Psoas muscle (tissue), 8 donors: ENCODE data around the gene FAM120B. TPM values are rescaled to one million over a fixed set of nuclear protein-coding genes. Genes with fewer than 3 reads are reported as not detected.

ENCODE experiments used
- ATAC-seq, 4 donors: fragments of 200-7000 bp; cut with Tn5 transposase; one replicate each; pipeline ENCODE4 v1.9.1; 2020; ENCODE audit warnings: moderate library complexity in 3 of 4, mild to moderate bottlenecking in 2 of 4
- DNase-seq, 2 donors: peaks; one replicate each; pipeline ENCODE4 v3.0.0-alpha.2; 2020
- H3K27ac ChIP-seq: fragments of 200-600 bp; one replicate; pipeline ENCODE4 v1.8.0; 2022
- H3K27me3 ChIP-seq, 3 donors: fragments of 200-600 bp in 1 of 3; one replicate each; pipeline versions ENCODE4 v1.6.1 to v1.8.0; 2013 to 2022; ENCODE audit warnings: low read length in 2 of 3, mild to moderate bottlenecking in 2 of 3, moderate library complexity in 1 of 3; ENCODE audit not compliant: insufficient read depth in 3 of 3
- H3K36me3 ChIP-seq, 2 donors: fragments of 200-600 bp in 1 of 2; one replicate each; pipeline versions ENCODE4 v1.6.1 to v1.8.0; 2013 to 2022; ENCODE audit warnings: low read depth in 1 of 2, mild to moderate bottlenecking in 1 of 2, moderate library complexity in 1 of 2; ENCODE audit not compliant: insufficient read depth in 1 of 2
- H3K4me1 ChIP-seq: fragments of 200-600 bp; one replicate; pipeline ENCODE4 v1.8.0; 2022
- H3K4me3 ChIP-seq: fragments of 200-600 bp; one replicate; pipeline ENCODE4 v1.8.0; 2022; ENCODE audit warnings: mild to moderate bottlenecking
- H3K9me3 ChIP-seq: fragments of 200-600 bp; one replicate; pipeline ENCODE4 v1.8.0; 2022
- WGBS, 3 donors: extraction: QIAGEN DNeasy Blood & Tissue Kit; methylation state at CpG; one replicate each; pipeline versions ENCODE4 v1.1.6 to v1.1.7; 2013; 5-methylcytosine and 5-hydroxymethylcytosine counted together
- intact Hi-C, 2 donors: fragments of 100-400 bp; cut with DNase I; formaldehyde crosslinking; loops; one replicate each; pipeline versions ENCODE4 v1.11.0 to v1.14.2; 2022
- polyA plus RNA-seq, 3 donors: library from polyadenylated mRNA; stranded (reverse); fragments of 200-250 nt; gene quantifications; one replicate each; pipeline ENCODE4 v1.2.3, GENCODE V29; 2013
- total RNA-seq, 4 donors: library from RNA; stranded (reverse); fragmentation: NEBNext Ultra II Directional in 2 of 4; extraction: Animal tissue kit (Norgen Biotek cat#: 25700) in 2 of 4; gene quantifications; one replicate each; pipeline versions ENCODE4 v1.2.1 to v1.2.4, GENCODE V29; 2021 to 2023
- TF ChIP-seq, protein P1 (sequence below): fragments of 200-600 bp; IDR thresholded peaks from one replicate; pipeline ENCODE4 v1.8.0; 2022; ENCODE audit warnings: antibody characterized with exemption
- donor health status: healthy with polysubstance abuse.
- donor health status: DM: no; HTN: no; CAD: no; lungs with moderate emphysema.
- donor health status: Bipolar disorder and iron deficiency.
- donor health status: healthy.
- donor health status: DM: yes; HTN: yes; CAD: no.
- donor health status: DM: no; HTN: no; CAD: no.
- donor health status: DM: no; HTN: no; CAD: no.
- donor health status: DM: yes; HTN: yes; CAD: no.

Gene FAM120B
- total and polyA plus RNA-seq, 7 donors, result 9.2 to 24.2 (median 19.4) TPM

DNA sequence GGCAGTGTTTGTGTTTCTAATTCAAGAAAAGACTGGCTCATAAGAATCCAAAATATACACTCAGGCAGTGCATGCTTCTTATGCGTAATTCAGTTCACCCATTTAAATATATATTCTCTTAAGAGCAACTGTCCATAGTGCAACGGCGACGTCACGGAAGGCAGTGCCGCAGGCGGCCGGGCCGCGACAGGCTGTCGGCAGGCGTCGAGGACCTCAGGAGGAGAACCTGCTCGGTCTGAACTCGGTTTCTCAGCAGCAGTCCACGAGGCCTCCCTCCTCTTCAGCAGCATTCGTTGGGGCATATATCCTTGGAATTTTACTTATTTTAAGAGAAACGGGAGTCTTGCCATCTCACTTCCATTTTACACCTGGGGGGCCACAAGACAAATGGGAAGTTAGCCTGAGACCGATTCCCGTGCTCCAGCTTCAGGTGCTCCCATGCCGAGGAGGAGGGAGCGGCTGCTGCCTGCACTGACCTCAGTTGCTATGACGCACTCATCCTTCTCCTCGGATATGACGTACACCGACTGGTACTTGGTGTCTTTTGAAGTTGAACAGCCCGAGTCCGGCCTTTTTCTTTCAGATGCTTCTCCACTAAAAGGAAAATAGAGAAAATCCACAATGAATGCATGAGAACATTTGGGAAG, 23.9 kb upstream of the FAM120B start:
- H3K27me3 ChIP-seq, result peaks cover 0 to 12% (median 0%) of the 10 kb centered on the region in 3 donors
- WGBS, 3 donors, result 93 to 95% (median 94%) methylated on average over 28 of the region's 28 CpGs
- no peak overlapping the region for H3K4me3 ChIP-seq
- DNase-seq, result peak in 1 of 2 donors; percentile 34
- H3K27ac ChIP-seq, result no peak overlapping the region
- no peaks in the 10 kb centered on the region for H3K9me3 ChIP-seq
- H3K4me1 ChIP-seq, result peaks cover 15% of the 10 kb centered on the region
- TF ChIP-seq, protein P1, sequence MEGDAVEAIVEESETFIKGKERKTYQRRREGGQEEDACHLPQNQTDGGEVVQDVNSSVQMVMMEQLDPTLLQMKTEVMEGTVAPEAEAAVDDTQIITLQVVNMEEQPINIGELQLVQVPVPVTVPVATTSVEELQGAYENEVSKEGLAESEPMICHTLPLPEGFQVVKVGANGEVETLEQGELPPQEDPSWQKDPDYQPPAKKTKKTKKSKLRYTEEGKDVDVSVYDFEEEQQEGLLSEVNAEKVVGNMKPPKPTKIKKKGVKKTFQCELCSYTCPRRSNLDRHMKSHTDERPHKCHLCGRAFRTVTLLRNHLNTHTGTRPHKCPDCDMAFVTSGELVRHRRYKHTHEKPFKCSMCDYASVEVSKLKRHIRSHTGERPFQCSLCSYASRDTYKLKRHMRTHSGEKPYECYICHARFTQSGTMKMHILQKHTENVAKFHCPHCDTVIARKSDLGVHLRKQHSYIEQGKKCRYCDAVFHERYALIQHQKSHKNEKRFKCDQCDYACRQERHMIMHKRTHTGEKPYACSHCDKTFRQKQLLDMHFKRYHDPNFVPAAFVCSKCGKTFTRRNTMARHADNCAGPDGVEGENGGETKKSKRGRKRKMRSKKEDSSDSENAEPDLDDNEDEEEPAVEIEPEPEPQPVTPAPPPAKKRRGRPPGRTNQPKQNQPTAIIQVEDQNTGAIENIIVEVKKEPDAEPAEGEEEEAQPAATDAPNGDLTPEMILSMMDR, result no peak
- intact Hi-C loops, result no loop called here
- H3K36me3 ChIP-seq, result peaks cover 0 to 14% of the 10 kb centered on the region in 2 donors
- ATAC-seq, result no peak

DNA sequence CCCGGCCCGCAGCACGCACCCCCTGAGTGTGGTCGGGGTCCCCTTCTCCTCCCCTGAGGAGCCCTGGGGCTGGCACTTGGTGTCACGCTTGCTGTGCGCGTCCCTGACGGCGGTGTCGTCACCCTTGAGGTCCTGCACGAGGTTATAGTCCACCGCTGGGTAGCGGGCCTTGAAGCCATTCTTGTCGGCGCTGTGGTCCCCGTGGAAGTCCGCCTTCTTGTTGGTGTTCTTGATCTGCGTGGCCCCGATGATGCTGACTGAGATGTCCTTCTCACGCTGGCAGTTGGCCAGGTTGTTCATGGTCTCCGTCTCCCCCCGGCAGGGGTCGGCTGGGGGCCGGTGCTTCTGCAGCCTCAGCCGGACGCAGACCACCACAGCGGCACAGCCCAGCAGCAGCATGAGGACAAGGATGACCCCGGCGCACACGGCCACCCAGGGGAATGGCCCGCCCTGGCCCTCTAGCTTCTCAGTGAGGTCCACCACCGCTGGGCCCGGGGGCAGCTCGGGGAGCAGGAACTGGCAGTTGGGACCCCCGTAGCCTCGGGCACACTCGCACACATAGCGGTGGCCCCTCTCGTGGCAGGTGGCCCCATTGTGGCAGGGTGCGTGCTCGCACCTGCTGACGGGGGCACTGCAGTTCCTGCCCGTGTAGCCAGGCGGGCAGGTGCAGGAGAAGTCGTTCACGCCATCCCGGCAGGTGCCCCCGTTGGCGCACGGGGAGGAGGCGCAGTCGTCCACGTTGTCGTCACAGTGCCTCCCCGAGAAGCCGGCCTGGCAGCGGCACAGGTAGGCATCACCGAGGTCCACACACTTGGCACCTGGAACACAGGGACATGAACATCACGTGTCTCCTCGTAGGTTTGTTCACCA, 23.1 kb upstream of the FAM120B start:
- H3K4me1 ChIP-seq, result peaks cover 15% of the 10 kb centered on the region
- intact Hi-C loops, result no loop called here

GRCh38 chr6:170284126-170284773, 22.3 kb upstream of the FAM120B start:
- no peaks in the 10 kb centered on the region for H3K9me3 ChIP-seq
- peaks cover 0 to 14% of the 10 kb centered on the region in 2 donors for H3K36me3 ChIP-seq
- TF ChIP-seq, protein P1, result no peak
- ATAC-seq, result no peak
- H3K4me1 ChIP-seq, result peaks cover 14% of the 10 kb centered on the region
- intact Hi-C loops, result no loop called here
- no peak overlapping the region for H3K4me3 ChIP-seq
- 91 to 94% (median 93%) methylated on average over 15 of the region's 15 CpGs for WGBS, 3 donors
- peaks cover 0 to 25% (median 2%) of the 10 kb centered on the region in 3 donors for H3K27me3 ChIP-seq
- H3K27ac ChIP-seq, result no peak overlapping the region
- DNase-seq, result peak in 1 of 2 donors; percentile 26

More for the DNA sequence above, 23.1 kb upstream of the FAM120B start:
- no peak for ATAC-seq
- DNase-seq, result peak in 1 of 2 donors; percentile 45
- Histone ChIP-seq H3K4me3 (no peak overlapping the region), H3K36me3 (peaks cover 0 to 14% of the 10 kb centered on the region in 2 donors), H3K27me3 (peaks cover 0 to 17% (median 2%) of the 10 kb centered on the region in 3 donors), H3K9me3 (no peaks in the 10 kb centered on the region), H3K27ac (no peak overlapping the region)
- 90 to 93% (median 91%) methylated on average over 60 of the region's 60 CpGs for WGBS, 3 donors
- TF ChIP-seq, protein P1, result no peak

- TF ChIP-seq, protein P1, result no peak
- no peak for ATAC-seq
- Histone ChIP-seq H3K4me1 (peaks cover 9% of the 10 kb centered on the region), H3K9me3 (no peaks in the 10 kb centered on the region), H3K4me3 (no peak overlapping the region), H3K36me3 (peaks cover 0 to 14% of the 10 kb centered on the region in 2 donors), H3K27me3 (peaks cover 0 to 32% (median 2%) of the 10 kb centered on the region in 3 donors), H3K27ac (no peak overlapping the region)
- WGBS, 3 donors, result 87 to 91% (median 88%) methylated on average over 24 of the region's 24 CpGs
- intact Hi-C loops, result no loop called here
- peak in 1 of 2 donors; percentile 32 for DNase-seq
These were observed 21.6 kb upstream of the FAM120B start for GRCh38 chr6:170284866-170285469.
